ENCODE measurements around the gene GRIK5.

Gene GRIK5

GRCh38 chr19:42089191-42089750, 19.3 kb upstream of the GRIK5 start:
- ChIA-PET CTCF (interaction anchor here (1.0 kb wide), 2 partner anchors 13 to 95 kb away, joined by 3 to 5 read pairs; no protein-coding TSS in a partner anchor), POLR2A (interaction anchor here (1.0 kb wide), 1 partner anchor 137 kb away, joined by 5 read pairs; no protein-coding TSS in a partner anchor)
- TF ChIP-seq CTCF (IDR thresholded peaks at IDR 0.05; ENCODE audit: insufficient read depth, low read length, missing control alignments): no peak
- no peak for DNase-seq (ENCODE audit: low read depth, low spot score)
- H3K4me3 ChIP-seq (ENCODE audit: low read depth, low read length): no peak overlapping the region

- CTCF ChIA-PET: interaction anchor here (1.0 kb wide), 2 partner anchors 13 to 96 kb away, joined by 3 to 5 read pairs; no protein-coding TSS in a partner anchor
- no peak for TF ChIP-seq CTCF (IDR thresholded peaks at IDR 0.05; ENCODE audit: insufficient read depth, low read length, missing control alignments)
- POLR2A ChIA-PET: interaction anchor here (1.0 kb wide), 1 partner anchor 138 kb away, joined by 5 read pairs; no protein-coding TSS in a partner anchor
- peak; percentile 28 for DNase-seq (ENCODE audit: low read depth, low spot score)
- peak overlapping the region; percentile 27 for H3K4me3 ChIP-seq (ENCODE audit: low read depth, low read length)
Measured at GRCh38 chr19:42088471-42089190, 18.6 kb upstream of the GRIK5 start.

- CTCF ChIA-PET: interaction anchor here (1.0 to 1.5 kb wide), 2 partner anchors 15 to 210 kb away, joined by 3 read pairs; no protein-coding TSS in a partner anchor
- no peak for TF ChIP-seq CTCF (IDR thresholded peaks at IDR 0.05; ENCODE audit: insufficient read depth, low read length, missing control alignments)
- POLR2A ChIA-PET: interaction anchor here (0.7 kb wide), 1 partner anchor 117 kb away, joined by 3 read pairs; no protein-coding TSS in a partner anchor
- H3K4me3 ChIP-seq (ENCODE audit: low read depth, low read length): no peak overlapping the region
- no peak for DNase-seq (ENCODE audit: low read depth, low spot score)
Measured at GRCh38 chr19:42086770-42087550, 17.0 kb upstream of the GRIK5 start.

- H3K4me3 ChIP-seq (ENCODE audit: low read depth, low read length): no peak overlapping the region
- ChIA-PET CTCF (no interaction called here), POLR2A (interaction anchor here (0.7 kb wide), 1 partner anchor 118 kb away, joined by 3 read pairs; no protein-coding TSS in a partner anchor)
- no peak for DNase-seq (ENCODE audit: low read depth, low spot score)
- no peak for TF ChIP-seq CTCF (IDR thresholded peaks at IDR 0.05; ENCODE audit: insufficient read depth, low read length, missing control alignments)
Measured at GRCh38 chr19:42086188-42086736, 16.3 kb upstream of the GRIK5 start.

- CTCF ChIA-PET: interaction anchor here (0.8 to 1.1 kb wide), 2 partner anchors 93 to 161 kb away, joined by 3 read pairs; no protein-coding TSS in a partner anchor
- no peak overlapping the region for H3K4me3 ChIP-seq (ENCODE audit: low read depth, low read length)
- no peak for DNase-seq (ENCODE audit: low read depth, low spot score)
- no peak for TF ChIP-seq CTCF (IDR thresholded peaks at IDR 0.05; ENCODE audit: insufficient read depth, low read length, missing control alignments)
- POLR2A ChIA-PET: no interaction called here
Measured at GRCh38 chr19:42083537-42083936, 13.5 kb upstream of the GRIK5 start.
